Measurements from ENCODE around the gene IFI27. TPM values are rescaled to one million over a fixed set of nuclear protein-coding genes. Genes with fewer than 3 reads are reported as not detected.

IFI27 gene
- total and polyA plus RNA-seq, 10 of the 15 experiments (the other 5 are each of a cell fraction or from before 2014, with no cell fraction given), result 1.1 to 45.5 (median 3.3) TPM

- no peak for TF ChIP-seq NKRF (conservative IDR thresholded peaks at IDR 0.05)
These were observed 28.5 kb downstream of the IFI27 start (continued) for GRCh38 chr14:94139006-94139405.

- Histone ChIP-seq H3K4me2 (ENCODE audit: control insufficient read depth, insufficient read depth) (no peak overlapping the region), H4K20me1 (ENCODE audit: control insufficient read depth, insufficient read depth) (no peaks in the 10 kb centered on the region), H3K27ac (ENCODE audit: control insufficient read depth, insufficient read depth) (no peak overlapping the region), H3K9ac (ENCODE audit: control insufficient read depth, insufficient read depth, low read length) (no peak overlapping the region), H3K79me2 (ENCODE audit: control insufficient read depth, insufficient read depth, low read length) (no peaks in the 10 kb centered on the region), H3K9me3 (replicated peaks; ENCODE audit: control insufficient read depth, insufficient read depth, low read length) (no peaks in the 10 kb centered on the region; the same call in 2 of the 3 replicates), H2AFZ (ENCODE audit: control insufficient read depth, low read depth, low read length) (no peak overlapping the region), H3K27me3 (replicated peaks in 1 of 2; ENCODE audit: control insufficient read depth in 2 of 2, insufficient read depth in 2 of 2, low read length in 1 of 2) (no peaks in the 10 kb centered on the region; a peak in 1 of 4 replicates), H3K36me3 (ENCODE audit: control insufficient read depth in 2 of 2, insufficient read depth in 2 of 2, low read length in 1 of 2) (no peaks in the 10 kb centered on the region), H3K4me1 (ENCODE audit: control insufficient read depth, insufficient read depth, low read length) (no peaks in the 10 kb centered on the region), H3K4me3 (no peak overlapping the region)
- ChIA-PET SMC1A (ENCODE audit: uncharacterized antibody, unreplicated experiment) (interaction anchor here (0.6 to 4.7 kb wide), 4 partner anchors 40 to 134 kb away, joined by 3 to 73 read pairs (median 5); no protein-coding TSS in a partner anchor), CTCF (interaction anchor here (0.7 to 8.9 kb wide), 5 partner anchors 15 to 140 kb away, joined by 3 to 221 read pairs (median 6); no protein-coding TSS in a partner anchor), RAD21 (ENCODE audit: unreplicated experiment) (no interaction called here), POLR2A (no interaction called here)
- 46% methylated on average over 5 of the region's 5 CpGs for WGBS (ENCODE audit: insufficient coverage, insufficient replicate concordance, low lambda C conversion rate, missing lambda C conversion rate)
- no peak for FAIRE-seq
- intact Hi-C loops (cut with micrococcal nuclease; ENCODE audit: unreplicated experiment), result loop anchor here (5.0 to 10.0 kb wide), 2 partner anchors 345 to 482 kb away; no protein-coding TSS in a partner anchor
- 0 out of 3 replicates have a peak, but pooled peaks have one; percentile 17 for ATAC-seq
- in situ Hi-C loops (cut with MboI), result loop anchor here (5.0 kb wide), 2 partner anchors 102 to 207 kb away; no protein-coding TSS in a partner anchor
- no peak for TF ChIP-seq ZSCAN29 (IDR thresholded peaks at IDR 0.05)
- no TSS peak for BruUV-seq (replicated peaks)
- no peak for DNase-seq (ENCODE audit: low read depth, low spot score)
These were observed 28.9 kb downstream of the IFI27 start for GRCh38 chr14:94139421-94139820.
